AG04449 (cell line): Measurements from ENCODE around the gene THAP12.

Experiments
- CTCF ChIA-PET: fragments of 350-600 bp; formaldehyde crosslinking; extraction: SDS; loops from one replicate; lab custom pipeline; 2021; ENCODE audit warnings: antibody characterized with exemption; lab: Yijun Ruan, JAX
- POLR2A ChIA-PET: fragments of 400-600, 350-600 bp; formaldehyde crosslinking; extraction: SDS; loops from one replicate; lab custom pipeline; 2020; ENCODE audit warnings: antibody characterized with exemption, inconsistent platforms; lab: Yijun Ruan, JAX
- DNase-seq: peaks from one replicate; pipeline ENCODE4 v3.0.0-alpha.2; 2010; ENCODE audit warnings: low read depth, low spot score
- H3K4me3 ChIP-seq: 2 replicates; pipeline ENCODE4 v1.5.1; 2011; ENCODE audit warnings: low read depth, mild to moderate bottlenecking, control low read depth, low read length
- CTCF ChIP-seq: IDR thresholded peaks from one replicate; pipeline ENCODE4 v1.5.1; 2011; ENCODE audit warnings: mild to moderate bottlenecking, moderate library complexity, low read length, control low read depth, inconsistent platforms; ENCODE audit not compliant: insufficient read depth; ENCODE audit errors: missing control alignments

Gene THAP12

GRCh38 chr11:76394411-76394810 lies 13.5 kb upstream of the THAP12 start:
- CTCF ChIA-PET: no interaction called here

GRCh38 chr11:76392870-76393269 lies 11.9 kb upstream of the THAP12 start:
- ChIA-PET CTCF (no interaction called here), POLR2A (no interaction called here)
- DNase-seq: no peak
- no peak overlapping the region for H3K4me3 ChIP-seq
- no peak for TF ChIP-seq CTCF

More at GRCh38 chr11:76394411-76394810, 13.5 kb upstream of the THAP12 start:
- POLR2A ChIA-PET: no interaction called here
- no peak overlapping the region for H3K4me3 ChIP-seq
- DNase-seq: no peak
- no peak for TF ChIP-seq CTCF

- no peak overlapping the region for H3K4me3 ChIP-seq
- no peak for DNase-seq
- ChIA-PET POLR2A (no interaction called here), CTCF (no interaction called here)
- no peak for TF ChIP-seq CTCF
Measured at GRCh38 chr11:76391811-76392475, 11.0 kb upstream of the THAP12 start.

GRCh38 chr11:76391021-76391420 lies 10.1 kb upstream of the THAP12 start:
- DNase-seq: no peak
- POLR2A ChIA-PET: no interaction called here
- CTCF ChIA-PET: no interaction called here
- H3K4me3 ChIP-seq: no peak overlapping the region
- TF ChIP-seq CTCF: no peak

- TF ChIP-seq CTCF: no peak
- DNase-seq: no peak
- H3K4me3 ChIP-seq: no peak overlapping the region
- POLR2A ChIA-PET: no interaction called here
- CTCF ChIA-PET: no interaction called here
Measured at GRCh38 chr11:76388408-76388807, 7.5 kb upstream of the THAP12 start.

- ChIA-PET POLR2A (no interaction called here), CTCF (no interaction called here)
- no peak for TF ChIP-seq CTCF
Measured at GRCh38 chr11:76385903-76386302, 5.0 kb upstream of the THAP12 start.

More at GRCh38 chr11:76385903-76386302, 5.0 kb upstream of the THAP12 start:
- no peak for DNase-seq
- no peak overlapping the region for H3K4me3 ChIP-seq
